GM12878 (cell line): ENCODE results near the gene AP1S1. TPM values are rescaled to one million over a fixed set of nuclear protein-coding genes. Genes with fewer than 3 reads are reported as not detected.
A peak's percentile ranks its signal among the peaks of the same experiment; 100 is the strongest.

Experiments used
- ATAC-seq: fragments of 200-7000 bp; cut with Tn5 transposase; 3 replicates; pipeline ENCODE4 v1.9.1; 2020; ENCODE audit warnings: mild to moderate bottlenecking, moderate library complexity
- Bru-seq: library from RNA; stranded (reverse); fragments of 400-500 nt; gene quantifications from one replicate; lab custom pipeline; 2021; lab: Mats Ljungman, UMichigan
- BruChase-seq, 2 experiments: library from RNA; stranded (reverse); fragments of 400-500 nt; gene quantifications; one replicate each; lab custom pipeline; 2021; lab: Mats Ljungman, UMichigan
- BruUV-seq: library from RNA; stranded (reverse); fragments of 400-500 nt; replicated peaks from 2 replicates; lab custom pipeline; 2021; lab: Mats Ljungman, UMichigan
- CTCF ChIA-PET: fragments of 300-600 bp; sonication (Branson Sonifier 250); formaldehyde crosslinking; extraction: SDS; loops from one replicate; lab custom pipeline; 2021; ENCODE audit warnings: inconsistent platforms; lab: Yijun Ruan, JAX
- POLR2A ChIA-PET: fragments of 350-600 bp; formaldehyde crosslinking; extraction: SDS; loops from one replicate; lab custom pipeline; 2021; ENCODE audit warnings: inconsistent platforms; lab: Charles Lee
- RAD21 ChIA-PET: fragments of 300-600 bp; sonication (Branson Sonifier 250); formaldehyde crosslinking; loops from one replicate; lab custom pipeline; 2023; ENCODE audit warnings: antibody characterized with exemption; ENCODE audit not compliant: unreplicated experiment; lab: Charles Lee
- SMC1A ChIA-PET: fragments of 300-600 bp; sonication (Branson Sonifier 250); formaldehyde crosslinking; loops from one replicate; lab custom pipeline; 2023; ENCODE audit not compliant: unreplicated experiment, uncharacterized antibody; lab: Charles Lee
- DNase-seq: peaks from one replicate; pipeline ENCODE4 v3.0.0-alpha.2; 2011; ENCODE audit warnings: low read depth, low spot score
- FAIRE-seq: peaks from 3 replicates; lab custom pipeline; 2011; peaks lifted over from hg19 to GRCh38; lab: Jason Lieb, UNC
- H2AFZ ChIP-seq: 2 replicates; pipeline ENCODE4 v1.6.0; 2011; ENCODE audit warnings: low read depth, low read length, control low read depth; ENCODE audit not compliant: control insufficient read depth
- H3K27ac ChIP-seq: 2 replicates; pipeline ENCODE4 v1.5.1; 2011; ENCODE audit warnings: control low read depth; ENCODE audit not compliant: control insufficient read depth, insufficient read depth
- H3K27me3 ChIP-seq, 2 experiments: replicated peaks in 1 of 2; 2 replicates each; pipeline versions ENCODE4 v1.6.0 to v1.6.1; 2011; ENCODE audit warnings: low read length in 1 of 2; ENCODE audit not compliant: control insufficient read depth in 2 of 2, insufficient read depth in 2 of 2
- H3K36me3 ChIP-seq, 2 experiments: 2 replicates each; pipeline ENCODE4 v1.5.1; 2011; ENCODE audit warnings: low read length in 1 of 2; ENCODE audit not compliant: control insufficient read depth in 2 of 2, insufficient read depth in 2 of 2
- H3K4me1 ChIP-seq: 2 replicates; pipeline ENCODE4 v1.6.1; 2011; ENCODE audit warnings: mild to moderate bottlenecking, low read length, moderate library complexity, mixed read lengths; ENCODE audit not compliant: control insufficient read depth, insufficient read depth
- H3K4me2 ChIP-seq: 2 replicates; pipeline ENCODE4 v1.6.0; 2011; ENCODE audit warnings: control low read depth; ENCODE audit not compliant: control insufficient read depth, insufficient read depth
- H3K4me3 ChIP-seq: fragments of 200-600 bp; sonication (generic); 2 replicates; pipeline ENCODE4 v1.5.1; 2016
- H3K79me2 ChIP-seq: 2 replicates; pipeline ENCODE4 v1.6.0; 2011; ENCODE audit warnings: low read length; ENCODE audit not compliant: control insufficient read depth, insufficient read depth
- H3K9ac ChIP-seq: 2 replicates; pipeline ENCODE4 v1.8.0; 2011; ENCODE audit warnings: low read length, control low read depth, mixed read lengths; ENCODE audit not compliant: control insufficient read depth, insufficient read depth
- H3K9me3 ChIP-seq: replicated peaks from 3 replicates; pipeline ENCODE4 v1.5.1; 2011; ENCODE audit warnings: mild to moderate bottlenecking, low read length; ENCODE audit not compliant: control insufficient read depth, insufficient read depth
- H4K20me1 ChIP-seq: 2 replicates; pipeline ENCODE4 v1.6.0; 2011; ENCODE audit not compliant: control insufficient read depth, insufficient read depth
- FOXK2 ChIP-seq: fragments of 450-650 bp; IDR thresholded peaks from 2 replicates; pipeline ENCODE4 v1.6.1; 2017; ENCODE audit warnings: mild to moderate bottlenecking, moderate library complexity
- HDGF ChIP-seq: fragments of 450-650 bp; IDR thresholded peaks from 2 replicates; pipeline ENCODE4 v1.6.1; 2016; ENCODE audit warnings: antibody characterized with exemption
- KAT2A ChIP-seq: conservative IDR thresholded peaks from 2 replicates; pipeline ENCODE4 v1.6.1; 2011; ENCODE audit warnings: low read depth, low read length; ENCODE audit not compliant: control insufficient read depth
- RCOR1 ChIP-seq: conservative IDR thresholded peaks from 2 replicates; pipeline ENCODE4 v1.6.1; 2012; ENCODE audit warnings: low read depth, low read length, improper control_type of control experiment
- RELB ChIP-seq: fragments of 450-650 bp; IDR thresholded peaks from 2 replicates; pipeline ENCODE4 v1.6.1; 2017; ENCODE audit warnings: low read depth, mild to moderate bottlenecking, moderate library complexity
- SREBF2 ChIP-seq: IDR thresholded peaks from 2 replicates; pipeline ENCODE4 v1.6.1; 2012; ENCODE audit warnings: mild to moderate bottlenecking, low read length
- TCF12 ChIP-seq: IDR thresholded peaks from 2 replicates; pipeline ENCODE4 v1.6.1; 2011; ENCODE audit warnings: low read depth, mild to moderate bottlenecking, low read length
- TCF7 ChIP-seq: IDR thresholded peaks from 2 replicates; pipeline ENCODE4 v1.6.1; 2014; ENCODE audit warnings: antibody characterized with exemption, borderline replicate concordance
- ZBTB40 ChIP-seq: fragments of 450-650 bp; IDR thresholded peaks from 2 replicates; pipeline ENCODE4 v1.6.1; 2016; ENCODE audit warnings: mild to moderate bottlenecking, moderate library complexity, borderline replicate concordance
- ZSCAN29 ChIP-seq: fragments of 450-650 bp; IDR thresholded peaks from 2 replicates; pipeline ENCODE4 v1.6.1; 2017; ENCODE audit warnings: mild to moderate bottlenecking, moderate library complexity
- WGBS: methylation state at CpG from one replicate; pipeline ENCODE4 v1.1.6; 2016; ENCODE audit warnings: low lambda C conversion rate; ENCODE audit not compliant: insufficient replicate concordance, insufficient coverage; ENCODE audit errors: missing lambda C conversion rate; 5-methylcytosine and 5-hydroxymethylcytosine counted together
- in situ Hi-C: fragments of 300-500 bp; cut with MboI; formaldehyde crosslinking; loops from 9 replicates; pipeline ENCODE4 v1.14.3; 2018; ENCODE audit warnings: mixed read lengths
- intact Hi-C: fragments of 100-400 bp; cut with micrococcal nuclease; formaldehyde crosslinking; loops from one replicate; pipeline ENCODE4 v1.14.2; 2022; ENCODE audit not compliant: unreplicated experiment
- long read RNA-seq, 2 experiments: library from polyadenylated mRNA; unstranded; transcript quantifications; one replicate each; pipeline ENCODE4 v2.0.0, GENCODE V29; 2019 to 2020
- polyA minus RNA-seq, 3 experiments: library from RNA; depleted of rRNA, polyadenylated mRNA; stranded (reverse); fragments of >200 nt; gene quantifications; 2 replicates each; pipeline ENCODE4 v1.2.3, GENCODE V29; 2011
- polyA plus RNA-seq, 11 experiments: library from polyadenylated mRNA; depleted of rRNA in 4 of 11; unstranded in 6 of 11; stranded (reverse) in 5 of 11; fragments of >200 nt; fragmentation: Nextera tagmentation in 4 of 11; fragmentation: Illumina TruSeq in 1 of 11; extraction: Ambion mirVana in 4 of 11; extraction: Trizol in 1 of 11; gene quantifications; 1 replicate in 1 of 11; 2 replicates in 10 of 11; pipeline versions ENCODE4 v1.2.1 to v1.2.3, GENCODE V29; 2011 to 2016; ENCODE audit warnings: inconsistent platforms in 2 of 11, missing spikeins in 2 of 11, low read depth in 1 of 11
- total RNA-seq, 4 experiments: library from RNA; depleted of rRNA in 3 of 4; stranded (reverse); fragments of >200 nt in 3 of 4; fragmentation: Illumina TruSeq in 1 of 4; extraction: Trizol in 1 of 4; gene quantifications; 2 replicates each; pipeline versions ENCODE4 v1.2.1 to v1.2.3, GENCODE V29; 2013 to 2021
- TF ChIP-seq, protein P1 (sequence below): fragments of 450-650 bp; IDR thresholded peaks from 2 replicates; pipeline ENCODE4 v1.6.1; 2017; ENCODE audit warnings: mild to moderate bottlenecking

Gene AP1S1
- total RNA-seq (2013; cell fraction: nucleolus; rRNA removed): 10.0 and 11.2 TPM in 2 replicates
- total RNA-seq (2014; rRNA removed) (89.4 and 103 TPM in 2 replicates), total RNA-seq (2014; rRNA removed; fragmentation: Illumina TruSeq; extraction: Trizol) (48.6 and 48.9 TPM in 2 replicates), total RNA-seq (2021) (58.5 and 63.5 TPM in 2 replicates), polyA plus RNA-seq (2011; rRNA removed) (103 and 121 TPM in 2 replicates), polyA plus RNA-seq (2014; fragmentation: Illumina TruSeq; extraction: Trizol) (59.2 and 61.3 TPM in 2 replicates), polyA plus RNA-seq (2014; fragmentation: Nextera tagmentation; extraction: Ambion mirVana) (1 to 10 TPM; 2.5 to 7.9 TPM), polyA plus RNA-seq (2014; rRNA removed) (101 and 115 TPM in 2 replicates), polyA plus RNA-seq (2016; fragmentation: Nextera tagmentation; extraction: Ambion mirVana) (10 to 100 TPM; 26.3 to 30.7 TPM), polyA minus RNA-seq (2011; rRNA and poly(A)+ RNA removed) (59.1 and 71.1 TPM in 2 replicates), Bru-seq, nascent RNA (percentile 66 among the genes with signal in this experiment), BruChase-seq, experiment 1, labeled RNA remaining after a 6-hour chase (percentile 80 among the genes with signal in this experiment), BruChase-seq, experiment 2, labeled RNA remaining after a 2-hour chase (percentile 72 among the genes with signal in this experiment)
- polyA plus RNA-seq (2011; ENCODE audit: low read depth): 53.1 TPM
- 132 and 133 TPM in 2 replicates for polyA plus RNA-seq (2011; cell fraction: cytosol; rRNA removed)
- 70.1 and 95.2 TPM in 2 replicates for polyA plus RNA-seq (2011; cell fraction: nucleus; rRNA removed)
- 63.7 and 83.5 TPM in 2 replicates for polyA plus RNA-seq (2012)
- 18.3 and 22.6 TPM in 2 replicates for polyA minus RNA-seq (2011; cell fraction: cytosol; rRNA and poly(A)+ RNA removed)
- polyA minus RNA-seq (2011; cell fraction: nucleus; rRNA and poly(A)+ RNA removed): 7.1 and 7.4 TPM in 2 replicates
- long read RNA-seq, experiment 1, transcript AP1S1-201 (5 exons, 1,303 nt): major isoform, 20 of 20 reads
- long read RNA-seq, experiment 1, partial matches to known transcripts: 0 of 20 reads
- long read RNA-seq, experiment 1, other reads (novel, unspliced or antisense): 0 of 20 reads
- long read RNA-seq, experiment 2: 0 reads

DNA sequence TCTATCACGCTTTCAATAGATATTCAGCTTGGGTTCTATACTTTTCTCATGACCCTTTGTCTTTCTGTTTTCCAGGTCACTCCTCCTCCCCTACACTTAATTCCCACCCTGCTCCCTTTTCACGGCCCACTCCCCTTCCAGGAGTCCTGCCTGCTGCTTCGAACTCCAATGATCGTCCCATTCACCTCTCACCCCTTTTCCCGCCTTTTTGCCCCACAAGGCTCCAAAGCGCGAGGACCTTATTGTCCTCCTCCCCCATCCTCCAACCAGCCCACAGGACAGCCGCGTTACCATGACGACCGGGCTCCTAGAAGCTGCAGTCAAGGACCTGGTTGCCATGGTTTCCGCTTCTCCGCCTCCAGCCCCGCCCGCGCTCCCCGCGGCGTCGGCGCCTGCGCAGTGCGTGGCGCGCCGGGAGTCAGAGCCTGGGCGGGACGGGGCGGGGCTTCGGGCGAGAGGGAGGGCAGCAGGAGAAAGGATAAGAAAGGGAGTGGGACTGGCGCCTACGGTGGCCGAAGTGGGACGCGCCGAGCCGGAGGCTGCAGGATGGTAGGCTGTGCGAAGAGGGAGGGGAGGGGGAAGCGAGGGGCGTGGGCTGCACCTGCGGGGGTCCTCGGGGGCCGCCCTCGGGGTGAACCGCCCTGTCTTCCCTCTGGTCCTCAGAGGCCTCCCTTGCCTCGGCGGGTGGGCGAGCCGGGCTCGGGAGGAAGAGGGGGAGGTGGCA lies at the start of gene AP1S1:
AP1S1 (plus strand) TSS at position 508 of the 724 bp plus-strand sequence; CDS start at position 547, 39 bp downstream.
- Histone ChIP-seq H3K4me1 (peaks cover 3% of the 10 kb centered on the region; the same call in 1 of the 2 replicates), H3K27ac (peak within 1 kb of the TSS; percentile 65), H3K36me3 (peaks cover 3 to 5% of the 10 kb centered on the region in 2 experiments; a peak in 3 of 4 replicates), H3K27me3 (no peaks in the 10 kb centered on the region), H3K9ac (peak within 1 kb of the TSS; percentile 82), H2AFZ (peak within 1 kb of the TSS; percentile 53), H3K4me3 (peak within 1 kb of the TSS; percentile 85), H3K4me2 (peak within 1 kb of the TSS; percentile 79), H4K20me1 (no peaks in the 10 kb centered on the region), H3K79me2 (peaks cover 9% of the 10 kb centered on the region), H3K9me3 (no peaks in the 10 kb centered on the region)
- BruUV-seq: no TSS peak
- SMC1A ChIA-PET: interaction anchor here (0.7 to 0.8 kb wide), 2 partner anchors 10 to 20 kb away, joined by 3 read pairs; no protein-coding TSS in a partner anchor
- in situ Hi-C loops (no loop called here), intact Hi-C loops (no loop called here)
- 7% methylated on average over 24 of the region's 51 CpGs for WGBS
- ATAC-seq: peak; percentile 96
- peak; percentile 99 for FAIRE-seq
- POLR2A ChIA-PET: interaction anchor here (0.9 kb wide), 1 partner anchor 10 kb away, joined by 8 read pairs; no protein-coding TSS in a partner anchor
- RAD21 ChIA-PET: interaction anchor here (3.8 kb wide), 1 partner anchor 10 kb away, joined by 18 read pairs; no protein-coding TSS in a partner anchor
- CTCF ChIA-PET: interaction anchor here (3.0 to 7.8 kb wide), 2 partner anchors 10 to 38 kb away, joined by 8 to 112 read pairs; no protein-coding TSS in a partner anchor
- peak; percentile 76 for DNase-seq
- TF ChIP-seq FOXK2 (no peak), TCF7 (no peak), ZSCAN29 (no peak), TCF12 (no peak), HDGF (peak; percentile 71), RCOR1 (no peak), RELB (no peak), ZBTB40 (peak; percentile 44; the same call in 1 of the 2 replicates), KAT2A (no peak), SREBF2 (no peak)
- TF ChIP-seq, protein P1, sequence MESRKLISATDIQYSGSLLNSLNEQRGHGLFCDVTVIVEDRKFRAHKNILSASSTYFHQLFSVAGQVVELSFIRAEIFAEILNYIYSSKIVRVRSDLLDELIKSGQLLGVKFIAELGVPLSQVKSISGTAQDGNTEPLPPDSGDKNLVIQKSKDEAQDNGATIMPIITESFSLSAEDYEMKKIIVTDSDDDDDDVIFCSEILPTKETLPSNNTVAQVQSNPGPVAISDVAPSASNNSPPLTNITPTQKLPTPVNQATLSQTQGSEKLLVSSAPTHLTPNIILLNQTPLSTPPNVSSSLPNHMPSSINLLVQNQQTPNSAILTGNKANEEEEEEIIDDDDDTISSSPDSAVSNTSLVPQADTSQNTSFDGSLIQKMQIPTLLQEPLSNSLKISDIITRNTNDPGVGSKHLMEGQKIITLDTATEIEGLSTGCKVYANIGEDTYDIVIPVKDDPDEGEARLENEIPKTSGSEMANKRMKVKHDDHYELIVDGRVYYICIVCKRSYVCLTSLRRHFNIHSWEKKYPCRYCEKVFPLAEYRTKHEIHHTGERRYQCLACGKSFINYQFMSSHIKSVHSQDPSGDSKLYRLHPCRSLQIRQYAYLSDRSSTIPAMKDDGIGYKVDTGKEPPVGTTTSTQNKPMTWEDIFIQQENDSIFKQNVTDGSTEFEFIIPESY: no peak
